NCI-H1930 (cell line): ENCODE measurements around the gene GLYAT.

Experiments used
- DNase-seq, 2 experiments: peaks; one replicate each; lab custom pipeline; 2025; lab: John Stamatoyannopoulos, UW

GLYAT gene

GRCh38 chr11:58731819-58732218, at the start of gene GLYAT:
GLYAT (minus strand) TSS chr11:58731943; CDS start chr11:58724496, 7,447 bp downstream.
- DNase-seq = no peak

GRCh38 chr11:58781345-58781744, 49.6 kb upstream of the GLYAT start:
- no peak for DNase-seq

GRCh38 chr11:58780578-58780977, 48.8 kb upstream of the GLYAT start:
- DNase-seq = no peak

- no peak for DNase-seq
Measured at GRCh38 chr11:58776891-58777710, 45.4 kb upstream of the GLYAT start.

- no peak for DNase-seq
Measured at GRCh38 chr11:58775066-58775708, 43.4 kb upstream of the GLYAT start.

- no peak for DNase-seq
Measured at GRCh38 chr11:58774164-58774593, 42.4 kb upstream of the GLYAT start.

- DNase-seq = no peak
Measured at GRCh38 chr11:58773337-58773736, 41.6 kb upstream of the GLYAT start.

- DNase-seq = no peak
Measured at GRCh38 chr11:58772329-58773285, 40.9 kb upstream of the GLYAT start.

GRCh38 chr11:58771458-58771855, 39.7 kb upstream of the GLYAT start:
- DNase-seq = no peak

- no peak for DNase-seq
Measured at GRCh38 chr11:58770627-58771457, 39.1 kb upstream of the GLYAT start.

GRCh38 chr11:58770166-58770565, 38.4 kb upstream of the GLYAT start:
- no peak for DNase-seq

- no peak for DNase-seq
Measured at GRCh38 chr11:58769308-58769707, 37.6 kb upstream of the GLYAT start.

GRCh38 chr11:58768137-58768536, 36.4 kb upstream of the GLYAT start:
- no peak for DNase-seq

- DNase-seq = no peak
Measured at GRCh38 chr11:58765078-58765477, 33.3 kb upstream of the GLYAT start.

- DNase-seq = no peak
Measured at GRCh38 chr11:58763120-58763490, 31.4 kb upstream of the GLYAT start.

GRCh38 chr11:58762284-58763119, 30.8 kb upstream of the GLYAT start:
- no peak for DNase-seq

GRCh38 chr11:58757439-58757838, 25.7 kb upstream of the GLYAT start:
- no peak for DNase-seq

- no peak for DNase-seq
Measured at GRCh38 chr11:58745705-58746364, 14.1 kb upstream of the GLYAT start.

- DNase-seq = no peak
Measured at GRCh38 chr11:58744988-58745704, 13.4 kb upstream of the GLYAT start.
